ENCODE measurements around the gene FBLN2.

DNA sequence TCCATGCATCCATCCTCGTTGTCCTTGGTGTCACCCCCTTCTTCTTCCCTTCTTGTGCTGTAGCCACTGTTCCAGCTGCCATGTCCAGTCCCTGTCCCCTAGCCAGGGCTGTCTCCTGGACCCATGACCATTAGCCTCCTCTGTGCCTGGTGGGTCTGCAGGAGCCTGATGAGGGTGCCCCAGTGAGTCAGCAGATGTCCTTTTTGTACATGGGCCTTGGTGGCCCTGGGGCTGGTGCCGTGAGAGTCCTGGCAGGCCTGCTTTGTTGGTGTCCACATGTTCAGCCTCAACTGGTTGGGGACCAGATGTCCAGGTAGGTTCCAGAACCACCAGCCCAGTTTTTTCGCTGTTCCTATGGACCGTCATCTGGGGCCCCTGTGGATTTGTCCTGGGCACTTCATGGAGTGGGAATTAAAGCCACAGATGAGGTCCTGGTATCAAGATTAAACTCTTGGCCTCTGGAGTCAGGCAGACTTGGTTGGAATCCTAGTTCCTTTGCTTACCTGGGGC is 66.1 kb downstream of the FBLN2 start:
- TF ChIP-seq, protein P1, sequence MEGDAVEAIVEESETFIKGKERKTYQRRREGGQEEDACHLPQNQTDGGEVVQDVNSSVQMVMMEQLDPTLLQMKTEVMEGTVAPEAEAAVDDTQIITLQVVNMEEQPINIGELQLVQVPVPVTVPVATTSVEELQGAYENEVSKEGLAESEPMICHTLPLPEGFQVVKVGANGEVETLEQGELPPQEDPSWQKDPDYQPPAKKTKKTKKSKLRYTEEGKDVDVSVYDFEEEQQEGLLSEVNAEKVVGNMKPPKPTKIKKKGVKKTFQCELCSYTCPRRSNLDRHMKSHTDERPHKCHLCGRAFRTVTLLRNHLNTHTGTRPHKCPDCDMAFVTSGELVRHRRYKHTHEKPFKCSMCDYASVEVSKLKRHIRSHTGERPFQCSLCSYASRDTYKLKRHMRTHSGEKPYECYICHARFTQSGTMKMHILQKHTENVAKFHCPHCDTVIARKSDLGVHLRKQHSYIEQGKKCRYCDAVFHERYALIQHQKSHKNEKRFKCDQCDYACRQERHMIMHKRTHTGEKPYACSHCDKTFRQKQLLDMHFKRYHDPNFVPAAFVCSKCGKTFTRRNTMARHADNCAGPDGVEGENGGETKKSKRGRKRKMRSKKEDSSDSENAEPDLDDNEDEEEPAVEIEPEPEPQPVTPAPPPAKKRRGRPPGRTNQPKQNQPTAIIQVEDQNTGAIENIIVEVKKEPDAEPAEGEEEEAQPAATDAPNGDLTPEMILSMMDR (conservative IDR thresholded peaks at IDR 0.05; ENCODE audit: low read depth, low read length) = no peak
- TF ChIP-seq EZH2phosphoT487 (IDR thresholded peaks at IDR 0.05; ENCODE audit: borderline replicate concordance, low read length) (no peak), EZH2 (IDR thresholded peaks at IDR 0.05; ENCODE audit: low read length, unreplicated experiment) (no peak)

Measured in PC-3 (cell line).